SK-N-SH (cell line): ENCODE results near the gene KARS1.

ENCODE experiments used
- CHD2 ChIP-seq: fragments of 150-350 bp; IDR thresholded peaks from 2 replicates; pipeline ENCODE4 v1.6.1; 2018; ENCODE audit warnings: low read length; ENCODE audit not compliant: partially characterized antibody
- CTCF ChIP-seq: fragments of 200-600 bp; sonication (generic); IDR thresholded peaks from 2 replicates; pipeline ENCODE4 v1.6.1; 2017; ENCODE audit warnings: antibody characterized with exemption, mild to moderate bottlenecking, moderate library complexity
- EP300 ChIP-seq, 2 experiments: IDR thresholded peaks; 2 replicates each; pipeline versions ENCODE4 v1.4.0 to v1.6.1; 2012; ENCODE audit warnings: borderline replicate concordance in 1 of 2, low read depth in 1 of 2, low read length in 1 of 2
- EZH2phosphoT487 ChIP-seq: fragments of 200-600 bp; sonication (generic); IDR thresholded peaks from 2 replicates; pipeline ENCODE4 v1.6.1; 2017; ENCODE audit warnings: low read depth, mixed run types, mild to moderate bottlenecking, antibody characterized with exemption, moderate library complexity, borderline replicate concordance
- FOXM1 ChIP-seq: IDR thresholded peaks from 2 replicates; pipeline ENCODE4 v1.4.0; 2012; ENCODE audit warnings: low read depth, mild to moderate bottlenecking
- IRF3 ChIP-seq: fragments of 150-350 bp; IDR thresholded peaks from 2 replicates; pipeline ENCODE4 v1.6.1; 2016; ENCODE audit warnings: mild to moderate bottlenecking, low read depth, low read length
- MAX ChIP-seq: IDR thresholded peaks from 2 replicates; pipeline ENCODE4 v1.4.0; 2012; ENCODE audit warnings: low read depth
- PBX3 ChIP-seq: IDR thresholded peaks from 2 replicates; pipeline ENCODE4; 2012
- POLR2AphosphoS5 ChIP-seq: IDR thresholded peaks from 2 replicates; pipeline ENCODE4 v1.6.1; 2012; ENCODE audit warnings: low read depth, low read length
- RAD21 ChIP-seq: IDR thresholded peaks from 2 replicates; pipeline ENCODE4 v1.6.1; 2012; ENCODE audit warnings: mild to moderate bottlenecking, low read length
- SIN3A ChIP-seq: IDR thresholded peaks from 2 replicates; pipeline ENCODE4 v1.6.1; 2012; ENCODE audit warnings: low read depth, mild to moderate bottlenecking, low read length, moderate library complexity, borderline replicate concordance
- TAF1 ChIP-seq: IDR thresholded peaks from 2 replicates; pipeline ENCODE4 v1.6.1; 2012; ENCODE audit warnings: low read depth, mild to moderate bottlenecking, low read length, moderate library complexity, borderline replicate concordance
- USF2 ChIP-seq: fragments of 150-350 bp; IDR thresholded peaks from 2 replicates; pipeline ENCODE4 v1.6.1; 2017; ENCODE audit warnings: antibody characterized with exemption, low read length, low read depth, borderline replicate concordance
- ZBTB33 ChIP-seq: IDR thresholded peaks from 2 replicates; pipeline ENCODE4 v1.4.0; 2012; ENCODE audit warnings: low read depth, borderline replicate concordance

GRCh38 chr16:75588716-75589115 lies 58.7 kb downstream of the KARS1 start:
- TF ChIP-seq CTCF (no peak), USF2 (no peak), RAD21 (no peak), PBX3 (no peak), EZH2phosphoT487 (no peak), ZBTB33 (no peak), MAX (no peak), POLR2AphosphoS5 (no peak), EP300 (IDR thresholded peaks at IDR 0.05; ENCODE audit: borderline replicate concordance in 1 of 2, low read depth in 1 of 2, low read length in 1 of 2) (no peak), FOXM1 (no peak), IRF3 (no peak), TAF1 (no peak), SIN3A (no peak), CHD2 (no peak)
